ENCODE measurements around the gene GSKIP. TPM values are rescaled to one million over a fixed set of nuclear protein-coding genes. Genes with fewer than 3 reads are reported as not detected.

GSKIP gene
- total RNA-seq, 2 donors from 2014 or later, result 43.7 to 44.4 TPM

- peaks cover 8% of the 10 kb centered on the region for H3K9me3 Mint-ChIP-seq
- Histone ChIP-seq H3K36me3 (ENCODE audit: control insufficient read depth, insufficient read depth, low read length) (no peaks in the 10 kb centered on the region), H3K4me3 (ENCODE audit: low read length) (peak overlapping the region; percentile 51), H3K27ac (ENCODE audit: low read depth, low read length) (no peak overlapping the region), H3K9ac (ENCODE audit: extremely low read depth, low read length, poor library complexity, severe bottlenecking) (no peak overlapping the region), H3K9me3 (ENCODE audit: control insufficient read depth, low read length) (no peaks in the 10 kb centered on the region), H3K27me3 (ENCODE audit: control insufficient read depth, insufficient read depth, low read length, poor library complexity, severe bottlenecking) (no peaks in the 10 kb centered on the region), H3K4me1 (ENCODE audit: control insufficient read depth, insufficient read depth, low read length) (no peaks in the 10 kb centered on the region)
- 93 to 100% methylated on average over 1 of the region's 1 CpG for WGBS, 2 experiments (ENCODE audit: insufficient coverage in 1 of 2, insufficient read length in 1 of 2)
- DNase-seq, result no peak
- H3K27ac Mint-ChIP-seq, result no peak overlapping the region
- H3K4me3 Mint-ChIP-seq, result no peak overlapping the region
- TF ChIP-seq CTCF (conservative IDR thresholded peaks at IDR 0.05), result no peak
- no peaks in the 10 kb centered on the region for H3K27me3 Mint-ChIP-seq (ENCODE audit: insufficient read depth)
- H3K4me1 Mint-ChIP-seq, result peaks cover 21% of the 10 kb centered on the region
- H3K36me3 Mint-ChIP-seq (ENCODE audit: low read depth), result peaks cover 26% of the 10 kb centered on the region
These were observed 5.2 kb downstream of the GSKIP start for GRCh38 chr14:96368534-96368933.

GRCh38 chr14:96370528-96370927 lies 7.2 kb downstream of the GSKIP start:
- no peak overlapping the region for H3K9ac ChIP-seq (ENCODE audit: extremely low read depth, low read length, poor library complexity, severe bottlenecking)
- no peak for DNase-seq
- H3K4me3 ChIP-seq (ENCODE audit: low read length), result no peak overlapping the region
- Mint-ChIP-seq H3K27ac (no peak overlapping the region), H3K4me3 (no peak overlapping the region), H3K36me3 (ENCODE audit: low read depth) (peaks cover 23% of the 10 kb centered on the region), H3K9me3 (peaks cover 8% of the 10 kb centered on the region), H3K27me3 (ENCODE audit: insufficient read depth) (no peaks in the 10 kb centered on the region), H3K4me1 (peaks cover 9% of the 10 kb centered on the region)
- H3K36me3 ChIP-seq (ENCODE audit: control insufficient read depth, insufficient read depth, low read length), result no peaks in the 10 kb centered on the region
- WGBS, 2 experiments (ENCODE audit: insufficient coverage in 1 of 2, insufficient read length in 1 of 2), result 91 to 100% methylated on average over 1 to 5 of the region's 5 CpGs
- H3K9me3 ChIP-seq (ENCODE audit: control insufficient read depth, low read length), result no peaks in the 10 kb centered on the region
- no peaks in the 10 kb centered on the region for H3K27me3 ChIP-seq (ENCODE audit: control insufficient read depth, insufficient read depth, low read length, poor library complexity, severe bottlenecking)
- TF ChIP-seq CTCF (conservative IDR thresholded peaks at IDR 0.05), result no peak
- H3K27ac ChIP-seq (ENCODE audit: low read depth, low read length), result no peak overlapping the region
- no peaks in the 10 kb centered on the region for H3K4me1 ChIP-seq (ENCODE audit: control insufficient read depth, insufficient read depth, low read length)

GRCh38 chr14:96373538-96373937 lies 10.2 kb downstream of the GSKIP start:
- Mint-ChIP-seq H3K27me3 (ENCODE audit: insufficient read depth) (no peaks in the 10 kb centered on the region), H3K27ac (no peak overlapping the region), H3K4me1 (peaks cover 6% of the 10 kb centered on the region), H3K4me3 (no peak overlapping the region), H3K36me3 (ENCODE audit: low read depth) (peaks cover 21% of the 10 kb centered on the region), H3K9me3 (peaks cover 6% of the 10 kb centered on the region)
- H3K4me1 ChIP-seq (ENCODE audit: control insufficient read depth, insufficient read depth, low read length), result no peaks in the 10 kb centered on the region
- H3K9me3 ChIP-seq (ENCODE audit: control insufficient read depth, low read length), result no peaks in the 10 kb centered on the region
- H3K36me3 ChIP-seq (ENCODE audit: control insufficient read depth, insufficient read depth, low read length), result no peaks in the 10 kb centered on the region
- H3K27ac ChIP-seq (ENCODE audit: low read depth, low read length), result no peak overlapping the region
- no peak for DNase-seq
- no peak for TF ChIP-seq CTCF (conservative IDR thresholded peaks at IDR 0.05)
- H3K9ac ChIP-seq (ENCODE audit: extremely low read depth, low read length, poor library complexity, severe bottlenecking), result no peak overlapping the region
- H3K27me3 ChIP-seq (ENCODE audit: control insufficient read depth, insufficient read depth, low read length, poor library complexity, severe bottlenecking), result no peaks in the 10 kb centered on the region
- WGBS, 2 experiments (ENCODE audit: insufficient coverage in 1 of 2, insufficient read length in 1 of 2), result 100% methylated on average over 2 to 3 of the region's 3 CpGs
- no peak overlapping the region for H3K4me3 ChIP-seq (ENCODE audit: low read length)
